HG02884 (cell line): ENCODE data around the gene ELP4.

Experiments
- ATAC-seq: cut with Tn5 transposase; IDR thresholded peaks from one replicate; pipeline ENCODE4 v1.9.1; 2021; ENCODE audit warnings: mild to moderate bottlenecking, moderate library complexity; ENCODE audit not compliant: unreplicated experiment

Gene ELP4

DNA sequence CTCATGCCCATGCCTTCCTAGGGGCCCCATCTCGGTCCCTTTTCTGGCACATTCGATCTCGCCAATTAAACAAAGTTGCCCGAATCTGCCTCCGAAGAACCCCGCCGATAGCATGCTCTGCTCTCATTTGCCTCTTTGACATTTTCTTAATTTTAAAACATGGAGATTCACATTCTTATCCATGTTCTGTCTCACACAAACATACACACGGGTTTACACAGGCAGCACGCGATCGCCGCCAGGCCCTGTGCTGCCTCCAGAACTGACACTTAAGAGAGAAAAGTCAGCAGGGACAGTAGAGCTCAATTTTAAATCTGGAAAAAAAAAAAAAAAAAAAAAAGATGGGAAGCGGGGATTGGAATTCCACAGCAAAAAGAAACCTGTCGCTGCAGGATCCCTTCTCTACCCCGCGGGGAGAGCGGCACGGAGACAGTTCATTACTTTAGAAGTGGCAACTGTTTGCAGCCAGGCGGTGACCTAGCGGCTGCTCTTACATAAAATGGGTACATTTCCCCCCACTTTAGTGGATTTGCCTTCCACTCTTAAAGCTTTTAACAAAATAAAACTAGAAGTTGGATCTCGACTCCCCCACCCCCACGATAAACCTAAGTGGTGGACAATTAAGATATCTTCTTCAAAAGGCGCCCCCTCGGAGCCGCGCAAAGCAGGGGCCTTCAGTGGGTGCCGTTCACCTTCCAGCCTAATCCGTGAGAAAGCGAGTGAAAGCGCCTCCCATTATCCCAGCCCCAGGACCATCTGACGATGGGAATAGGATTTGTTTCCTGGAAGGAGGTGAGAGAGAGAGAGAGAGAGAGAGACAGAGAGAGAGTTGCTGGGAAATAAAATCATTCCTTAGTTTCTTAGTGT, 287.9 kb downstream of the ELP4 start:
- ATAC-seq, result no peak

DNA sequence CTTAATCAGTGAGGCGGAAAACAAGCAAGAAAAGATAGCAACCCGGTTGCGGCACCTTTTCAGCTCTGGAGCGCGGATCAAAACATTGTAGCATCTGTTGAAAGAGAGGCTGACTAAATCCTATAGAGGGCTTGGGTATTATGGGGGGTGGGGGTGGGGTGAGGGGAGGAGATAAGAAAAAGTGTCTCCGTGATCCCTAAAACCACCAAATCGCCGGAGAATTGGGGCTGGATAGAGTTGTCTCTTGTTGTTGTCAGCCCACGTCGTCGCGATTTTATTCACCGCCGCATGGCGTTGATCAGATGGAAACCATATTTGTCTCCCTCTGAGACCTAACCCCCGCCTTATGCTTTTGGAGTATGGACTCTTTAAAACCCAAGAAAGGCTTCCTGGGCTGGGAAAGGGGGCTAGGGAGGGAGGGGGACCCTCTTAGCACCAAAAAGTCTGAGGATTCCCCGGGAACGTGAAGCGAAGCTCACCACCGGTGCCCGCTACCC, 288.5 kb downstream of the ELP4 start:
- no peak for ATAC-seq

DNA sequence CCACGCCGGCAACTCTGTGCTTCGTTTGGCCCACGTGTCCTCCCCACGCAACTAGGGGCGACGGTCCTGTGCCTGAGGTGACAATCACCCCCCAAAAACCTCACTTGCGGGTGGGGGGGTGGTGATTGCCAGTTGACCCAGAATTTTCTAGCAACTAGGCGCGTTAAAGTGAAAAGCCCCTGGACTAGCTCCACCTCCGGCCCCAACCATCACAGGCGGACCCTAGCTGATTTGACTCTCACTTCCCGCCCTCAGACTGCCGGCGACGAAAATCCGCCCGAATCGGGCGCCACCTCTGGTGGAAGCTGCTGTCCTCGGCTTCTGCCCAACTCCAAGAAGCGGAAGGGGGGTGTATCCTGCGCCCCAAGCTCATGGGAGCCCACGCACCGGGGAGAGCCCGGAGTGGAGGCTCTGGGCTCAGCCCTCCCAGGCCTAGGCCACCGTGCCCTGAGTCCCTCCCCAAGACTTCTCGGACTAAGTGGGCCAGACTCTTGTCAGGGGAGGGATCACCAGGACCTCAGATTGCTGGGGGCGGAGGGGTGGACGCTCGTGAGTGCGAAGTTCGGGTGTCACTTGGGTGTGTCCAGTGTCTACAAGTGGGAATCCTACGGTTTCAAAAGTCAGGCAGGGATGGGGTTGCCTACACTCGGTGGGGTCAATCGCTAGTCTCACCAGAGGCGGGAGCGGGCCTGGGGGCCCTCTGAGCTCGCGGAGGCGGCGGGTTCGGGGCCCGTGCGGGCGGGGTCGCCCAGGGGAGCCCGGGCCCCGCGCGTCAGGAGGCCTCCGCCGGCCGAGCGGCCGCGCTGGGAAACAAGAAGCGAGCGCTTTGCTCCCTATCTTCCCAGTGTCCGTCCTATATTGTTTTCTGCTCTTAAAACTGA, 289.2 kb downstream of the ELP4 start:
- ATAC-seq, result no peak

DNA sequence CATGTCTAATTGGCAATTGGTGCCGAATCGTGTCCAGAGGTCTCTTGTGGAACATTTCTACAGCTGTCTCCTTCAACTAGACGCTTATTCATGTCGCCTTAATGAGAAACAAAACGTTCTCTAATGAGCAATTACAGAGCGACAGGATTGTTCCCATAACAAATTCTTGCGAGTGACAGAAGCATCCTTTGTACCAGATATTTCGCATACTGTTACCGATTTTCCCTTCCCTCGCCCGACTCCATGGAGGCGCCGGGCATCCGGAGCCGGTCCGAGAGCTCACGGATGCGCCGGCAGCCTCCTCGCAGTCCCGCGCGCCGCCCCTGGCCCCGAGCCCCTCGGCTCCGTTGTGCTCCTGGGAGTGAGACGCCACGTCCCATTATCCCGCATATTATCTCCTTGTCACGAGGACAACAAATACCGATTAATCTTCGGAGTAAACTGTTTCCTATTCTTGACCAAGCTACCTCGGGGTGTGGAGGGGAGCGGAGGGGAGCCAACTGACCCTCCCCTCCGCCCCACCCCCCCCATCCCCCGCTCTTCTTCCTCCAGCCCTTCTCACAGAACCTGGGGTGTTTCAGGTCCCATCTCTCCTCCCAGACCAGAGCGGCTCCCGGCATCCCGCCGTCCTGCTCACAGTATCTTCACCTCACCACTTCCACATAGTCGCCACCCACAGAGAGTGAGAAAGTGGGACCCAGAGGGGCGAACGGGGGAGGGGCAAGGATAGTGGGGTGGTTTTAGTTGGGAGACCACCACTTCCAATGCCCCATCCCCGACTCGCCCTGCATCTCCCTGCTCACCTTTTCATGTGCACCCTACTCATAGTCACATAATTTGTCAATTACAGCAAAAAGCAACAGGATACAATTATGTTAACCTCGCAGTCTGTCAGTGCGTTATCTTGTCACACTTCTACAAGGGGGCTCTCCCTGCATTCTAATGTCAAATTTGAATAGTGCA, 290.1 kb downstream of the ELP4 start:
- ATAC-seq, result no peak

DNA sequence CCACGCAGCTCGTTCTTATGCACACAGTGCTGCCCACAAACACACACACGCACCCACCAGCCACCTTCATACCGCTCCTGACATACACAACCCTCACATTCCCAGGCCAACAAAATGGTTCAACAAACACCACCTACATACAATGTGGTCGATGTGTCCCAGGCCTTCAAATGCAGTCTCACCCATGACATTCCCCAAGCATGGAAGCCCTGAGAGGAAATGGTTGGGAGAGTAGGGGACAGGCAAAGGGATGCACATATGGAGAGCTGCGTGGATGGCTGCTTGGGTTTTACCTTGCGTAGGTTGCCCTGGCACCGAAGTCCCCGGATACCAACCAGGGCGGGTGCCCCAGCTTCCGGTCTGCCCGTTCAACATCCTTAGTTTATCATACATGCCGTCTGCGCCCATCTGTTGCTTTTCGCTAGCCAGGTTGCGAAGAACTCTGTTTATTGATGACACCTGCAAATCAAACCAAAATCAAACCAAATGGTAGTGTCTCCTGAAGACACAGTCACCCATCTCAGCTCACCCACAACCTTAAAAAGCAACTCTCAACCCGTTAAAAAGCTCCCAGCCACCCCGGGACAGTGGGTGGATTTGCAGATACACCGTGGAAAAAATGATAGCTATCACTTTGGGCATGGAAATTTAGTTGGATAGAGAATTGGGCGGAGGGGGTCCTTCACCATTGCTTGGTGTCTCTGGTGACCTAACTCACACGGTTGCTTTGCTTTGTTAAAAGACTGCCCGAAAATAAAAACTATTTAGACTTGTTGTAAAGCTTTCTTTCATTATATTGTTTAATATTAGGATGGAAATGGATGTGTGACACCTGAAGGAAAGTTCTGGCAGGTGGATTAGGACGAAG, 291.1 kb downstream of the ELP4 start:
- ATAC-seq, result no peak

DNA sequence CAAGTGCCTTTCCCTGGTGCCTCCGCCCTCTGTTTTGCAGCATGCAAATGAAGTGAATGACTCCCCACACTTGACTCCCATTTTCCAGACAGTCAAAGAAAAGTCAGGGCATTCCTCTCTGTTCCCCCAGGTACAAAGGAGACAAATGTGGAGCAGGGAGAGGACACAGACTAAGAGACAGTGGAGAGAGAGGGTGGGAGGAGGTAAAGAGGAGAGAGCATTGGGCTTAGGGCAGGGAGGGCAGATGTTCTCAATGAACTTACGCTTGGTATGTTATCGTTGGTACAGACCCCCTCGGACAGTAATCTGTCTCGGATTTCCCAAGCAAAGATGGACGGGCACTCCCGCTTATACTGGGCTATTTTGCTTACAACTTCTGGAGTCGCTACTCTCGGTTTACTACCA, 291.7 kb downstream of the ELP4 start:
- no peak for ATAC-seq

DNA sequence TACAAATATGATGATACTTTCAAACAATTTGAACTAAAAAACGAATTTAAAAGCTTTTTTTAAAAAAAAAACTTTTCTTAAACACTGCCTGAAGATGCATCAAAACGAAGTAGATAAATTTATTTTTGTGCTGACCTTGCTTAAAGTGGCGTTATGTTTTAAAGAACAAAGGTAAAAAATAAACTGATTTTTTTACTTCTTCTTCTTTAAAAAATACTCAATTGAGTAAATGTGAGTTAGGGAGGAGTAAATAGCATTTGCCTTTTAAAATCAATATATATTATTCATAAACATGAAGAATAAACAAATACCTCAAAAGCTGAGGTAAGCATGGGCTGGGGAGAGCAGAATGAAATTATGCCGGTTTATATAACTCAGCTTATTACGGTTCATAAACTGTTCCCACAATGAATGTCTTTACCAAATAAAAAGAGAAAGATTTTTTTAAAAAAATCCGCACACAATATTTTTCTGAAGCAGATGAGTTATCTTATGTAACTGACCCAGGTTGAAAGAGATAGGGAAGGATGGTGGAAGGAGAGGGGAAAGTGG, 292.5 kb downstream of the ELP4 start:
- no peak for ATAC-seq

DNA sequence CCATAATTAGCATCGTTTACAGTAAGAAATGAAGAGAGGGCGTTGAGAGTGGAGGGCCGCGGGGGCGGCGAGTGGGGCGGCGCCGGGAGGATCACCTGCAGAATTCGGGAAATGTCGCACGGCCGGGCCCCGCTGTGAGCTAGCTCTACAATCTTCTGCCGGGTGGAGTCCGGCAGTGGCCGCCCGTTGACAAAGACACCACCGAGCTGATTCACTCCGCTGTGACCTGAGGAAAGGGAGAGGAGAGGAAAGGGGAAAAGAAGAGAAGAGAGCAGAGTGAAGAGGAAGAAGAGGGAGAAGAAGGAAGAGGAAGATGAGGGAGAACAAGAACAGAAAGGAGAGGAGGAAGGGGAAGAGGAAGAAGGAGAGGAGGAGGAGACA, 293.0 kb downstream of the ELP4 start:
- no peak for ATAC-seq

DNA sequence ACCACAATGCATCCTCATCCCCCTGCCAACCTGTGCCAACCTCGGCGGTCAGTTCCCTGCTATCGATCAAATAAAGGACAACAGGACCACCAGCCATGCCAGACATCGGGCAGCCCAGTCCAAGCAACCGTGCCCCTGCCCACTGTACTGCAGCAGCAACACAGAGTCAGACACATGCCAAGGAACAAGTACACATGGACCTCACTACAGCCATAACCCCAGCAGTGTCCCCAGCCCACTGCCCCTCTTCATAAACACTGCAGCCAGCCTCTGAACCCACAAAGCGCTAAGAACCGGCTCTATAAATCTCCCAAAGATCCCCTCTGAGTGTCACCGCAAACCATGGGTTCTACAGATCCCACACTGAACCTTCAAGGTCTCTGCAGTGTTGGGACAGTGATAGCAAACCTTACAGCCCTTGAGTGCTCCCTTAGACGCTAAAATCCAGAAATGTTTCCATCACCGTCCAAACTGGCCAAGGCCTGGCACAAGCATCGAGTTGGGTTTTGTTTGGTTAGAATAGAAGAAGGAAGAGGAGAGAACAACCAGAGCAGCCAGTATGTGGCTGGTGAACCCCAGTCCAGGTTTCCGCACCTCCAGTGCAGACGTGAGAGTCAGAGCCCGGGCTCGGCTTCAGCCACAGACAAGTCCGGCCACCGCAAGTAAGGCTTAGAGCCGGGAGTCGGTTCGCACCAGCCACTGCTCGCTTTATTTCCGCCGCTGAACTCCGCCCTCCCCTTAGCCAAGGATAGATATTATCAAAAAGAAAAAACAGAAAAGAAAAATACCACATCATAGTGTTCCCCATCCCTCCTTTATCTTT, 293.6 kb downstream of the ELP4 start:
- ATAC-seq, result no peak

DNA sequence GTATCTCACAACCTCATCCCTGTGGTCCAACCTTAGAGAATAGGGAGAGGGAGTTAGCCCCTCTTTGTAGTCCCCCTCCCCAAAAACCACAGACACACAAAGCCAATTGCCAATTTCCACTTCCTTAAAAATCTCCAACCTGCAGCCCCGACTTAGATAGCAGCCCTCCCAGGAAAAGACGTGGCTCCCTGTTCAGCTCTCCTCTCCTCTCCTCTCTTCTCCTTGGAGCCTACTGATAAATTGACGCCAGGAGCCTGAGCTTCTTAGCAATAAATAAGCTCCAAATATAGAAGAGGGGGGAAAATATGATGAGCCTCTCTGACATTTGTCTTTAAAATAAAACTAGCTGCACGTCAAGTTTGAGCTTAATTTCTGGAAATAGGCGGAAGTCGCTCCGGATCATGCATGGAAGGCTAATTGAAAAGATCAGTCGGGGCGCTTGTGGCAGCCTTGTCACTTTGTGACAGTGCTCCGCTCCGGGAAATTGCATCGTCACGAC, 294.3 kb downstream of the ELP4 start:
- no peak for ATAC-seq

DNA sequence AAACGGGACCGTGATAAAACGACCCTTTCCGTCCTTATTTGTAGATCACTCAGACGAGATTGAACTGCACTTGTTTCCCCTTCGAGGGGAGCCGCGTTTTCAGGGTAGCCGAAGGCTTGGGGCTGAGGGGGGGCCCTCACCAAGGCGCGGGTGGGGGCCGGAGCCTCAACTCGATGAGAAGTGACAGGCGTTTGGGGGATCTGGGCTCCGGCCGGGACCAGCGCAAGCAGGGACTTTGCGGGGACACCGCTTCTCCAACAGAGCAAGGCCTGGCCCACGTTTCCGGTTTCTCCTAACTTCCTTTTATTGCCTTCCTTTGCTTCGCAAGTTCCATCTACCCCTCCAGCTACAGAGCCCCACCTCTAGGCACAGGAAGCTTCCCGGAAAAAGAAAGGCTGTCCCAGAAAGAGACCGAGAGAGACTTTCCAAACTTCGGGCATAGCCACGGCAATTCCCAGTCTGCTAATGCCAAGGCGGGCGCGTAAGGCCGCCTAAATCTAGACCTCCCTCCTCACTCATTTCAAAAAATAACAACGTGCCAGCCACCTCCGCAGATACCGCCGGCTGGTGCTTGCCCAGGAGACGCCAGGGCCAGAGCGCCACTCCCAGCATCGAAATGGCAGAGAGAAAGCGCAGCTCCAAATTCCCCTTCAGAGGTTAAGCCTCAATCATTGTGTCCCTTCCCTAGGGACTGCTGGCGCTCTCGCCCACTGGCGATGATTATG, 294.9 kb downstream of the ELP4 start:
- ATAC-seq, result no peak

DNA sequence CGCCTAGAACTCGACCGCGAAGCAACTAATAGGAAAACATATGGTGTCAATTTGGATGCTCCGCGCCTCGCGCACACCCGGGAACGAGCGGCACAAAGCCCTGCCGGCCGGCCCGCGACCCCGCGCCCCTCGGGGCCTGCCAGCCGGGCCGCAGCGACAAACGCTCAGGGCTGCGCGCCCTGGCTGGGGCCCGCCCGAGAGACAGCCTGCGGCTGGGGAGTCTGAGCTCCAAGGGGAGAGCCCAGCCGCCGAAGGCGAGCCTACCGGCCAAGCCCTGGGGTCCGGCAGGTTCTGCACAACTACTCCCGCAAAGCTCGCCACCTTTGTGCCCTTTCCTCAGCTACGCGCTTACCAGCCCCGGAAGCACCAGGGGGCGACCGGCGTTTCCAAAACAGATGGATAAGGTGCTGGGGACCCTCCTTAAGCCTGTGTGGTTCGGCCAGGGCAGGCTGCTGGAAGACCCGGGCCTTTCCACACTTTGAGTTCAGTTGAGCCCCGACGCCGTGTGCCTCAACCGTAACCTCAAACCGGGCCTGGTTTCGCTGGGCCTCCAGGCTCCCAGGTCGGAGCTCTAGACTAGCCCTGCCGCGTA, 295.6 kb downstream of the ELP4 start:
- ATAC-seq, result no peak

DNA sequence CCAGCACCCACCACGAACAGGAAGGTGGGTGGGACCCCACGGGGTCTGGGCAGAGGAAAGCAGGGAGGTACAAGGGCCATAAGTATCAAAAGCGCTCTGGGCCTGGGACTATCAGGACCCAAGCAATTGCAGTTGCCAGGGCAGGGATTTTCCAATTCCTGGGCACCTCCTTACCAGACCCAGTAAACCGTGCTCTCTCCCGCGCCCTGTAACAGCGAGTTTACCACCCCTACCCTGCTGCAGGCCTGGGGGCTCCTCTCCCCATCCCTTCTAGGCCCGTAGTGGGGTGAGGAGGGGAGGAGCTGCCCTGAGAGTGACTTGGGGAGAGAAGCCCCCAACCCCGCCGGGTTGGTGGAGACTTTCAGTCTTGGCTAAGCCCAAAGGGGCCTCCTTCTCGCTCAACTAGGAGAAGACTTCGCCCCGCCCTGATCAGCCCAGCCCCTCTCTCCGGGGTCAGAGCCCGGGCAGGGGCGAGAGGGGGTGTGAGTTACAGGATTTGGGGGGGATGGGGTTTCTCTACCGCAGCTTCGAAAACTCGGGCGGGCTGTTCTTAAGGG, 296.1 kb downstream of the ELP4 start:
- ATAC-seq, result no peak

DNA sequence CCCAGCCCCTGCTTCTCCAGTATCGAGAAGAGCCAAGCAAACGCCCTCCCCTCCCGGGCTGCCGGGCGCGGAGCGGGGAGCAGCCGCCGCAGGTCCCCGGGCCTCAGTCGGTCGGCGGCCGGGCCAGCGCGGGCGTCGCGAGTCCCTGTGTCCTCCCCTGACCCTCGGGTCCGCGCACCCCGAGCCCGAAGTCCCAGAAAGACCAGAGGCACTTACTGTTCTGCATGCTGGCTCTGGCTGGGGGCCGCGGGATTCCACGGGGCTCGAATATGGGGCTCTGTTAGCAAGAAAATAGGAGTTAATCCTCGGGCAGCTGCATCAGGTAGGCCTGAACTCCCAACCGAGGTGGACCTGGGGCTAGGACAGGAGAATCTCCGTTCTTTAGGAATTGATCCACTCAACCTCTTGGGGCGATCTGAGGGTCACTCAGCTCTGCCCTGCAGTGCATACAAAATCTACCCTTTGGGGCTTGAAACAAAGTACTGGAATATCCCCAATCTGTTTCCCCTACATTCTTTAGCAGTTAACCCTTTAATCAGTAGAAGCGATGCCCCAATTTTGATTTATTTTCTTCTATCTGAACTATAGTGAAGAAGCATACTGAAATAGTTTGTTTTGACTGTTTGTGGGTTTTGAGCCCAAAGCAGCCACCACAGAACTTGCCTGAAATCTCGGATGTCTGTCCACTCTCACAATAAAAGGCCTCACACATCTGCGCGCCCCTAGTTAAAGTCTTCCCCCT, 296.8 kb downstream of the ELP4 start:
- ATAC-seq, result no peak

DNA sequence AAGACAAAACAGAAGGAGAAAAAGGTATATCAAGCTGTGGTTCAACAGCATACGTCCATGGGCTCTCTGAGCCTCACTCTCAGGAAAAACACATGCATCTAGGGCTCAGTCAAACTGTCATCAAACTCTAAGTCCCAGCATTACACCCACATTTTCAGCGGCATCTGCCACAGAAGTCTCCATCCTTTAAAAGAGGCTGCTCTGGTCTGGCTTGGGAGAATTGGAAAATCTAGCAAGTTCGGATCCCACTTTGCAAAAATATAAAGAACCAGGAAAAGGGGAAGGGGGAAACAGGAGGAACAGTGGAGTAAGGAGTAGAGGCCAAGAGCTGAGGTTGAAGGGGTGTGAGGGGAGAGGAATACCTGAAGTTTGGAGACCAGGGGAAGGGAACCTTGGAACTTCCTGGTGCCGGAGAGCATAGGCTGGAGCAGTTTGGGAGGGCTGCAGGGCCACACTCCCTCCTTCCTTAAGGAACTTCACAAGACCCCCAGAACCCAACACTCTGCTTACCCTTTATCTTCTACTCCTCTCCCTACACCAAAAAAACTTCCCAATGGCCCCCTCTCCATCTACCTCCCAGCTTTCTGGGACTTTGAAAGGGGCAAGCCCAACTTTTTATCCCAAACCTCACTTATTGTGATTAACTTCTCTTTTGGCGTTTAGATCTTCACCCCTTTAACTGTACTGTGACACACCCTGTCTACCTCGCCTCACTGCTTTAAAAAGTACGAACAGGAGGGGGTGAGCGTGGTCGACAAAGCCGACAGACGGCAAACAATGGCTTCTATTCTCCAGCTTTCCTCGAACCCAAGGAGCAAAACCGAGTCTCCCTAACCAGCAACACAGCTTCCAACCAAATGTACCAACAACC, 297.6 kb downstream of the ELP4 start:
- no peak for ATAC-seq
